ENCODE results near the gene PHC1.

The PHC1 gene

DNA sequence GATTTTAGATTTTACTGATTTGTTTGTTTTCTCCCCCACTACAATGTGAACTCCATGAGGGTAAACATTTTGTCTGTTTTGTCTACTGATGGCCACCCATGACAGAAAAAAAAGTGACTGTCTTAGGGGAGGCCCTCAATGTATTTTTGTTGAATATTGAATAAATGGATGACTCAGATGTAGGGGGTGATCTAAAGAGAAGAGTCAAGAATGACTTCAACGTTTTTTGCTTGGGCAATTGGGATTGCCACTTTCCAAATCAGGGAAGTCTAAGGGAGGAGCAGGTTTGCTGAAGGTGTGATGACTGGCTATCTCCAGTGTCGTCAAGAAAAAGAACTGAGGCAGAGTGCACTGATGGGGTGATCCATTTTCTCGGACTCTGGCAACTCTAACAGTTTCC lies 10.7 kb upstream of the PHC1 start:
- DNase-seq, result no peak
- no peak overlapping the region for H3K14ac ChIP-seq (ENCODE audit: low read length in 2 of 2)

DNA sequence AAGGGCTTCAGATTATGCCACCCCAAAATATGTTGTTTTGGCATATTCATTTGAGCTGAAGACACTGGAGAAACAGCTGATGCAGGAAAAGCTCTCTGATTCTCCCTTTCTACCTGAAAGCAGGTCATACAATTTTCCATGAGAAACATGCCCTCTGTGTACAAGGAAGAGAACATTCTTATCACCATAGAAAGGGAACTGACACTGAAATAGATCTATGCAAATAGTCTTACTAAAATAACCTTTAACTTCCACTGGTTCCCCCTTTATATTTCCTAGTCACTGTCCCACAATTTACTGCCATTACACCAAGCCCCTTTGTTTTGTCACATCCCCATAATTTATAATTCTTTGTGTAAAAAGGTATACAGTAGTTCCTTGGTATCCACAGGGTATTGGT lies 9.6 kb upstream of the PHC1 start:
- H3K23ac ChIP-seq (ENCODE audit: low read length in 2 of 2), result no peak overlapping the region
- no peaks in the 10 kb centered on the region for H3K79me1 ChIP-seq (replicated peaks; ENCODE audit: low read length, poor library complexity, severe bottlenecking)
- no peak overlapping the region for H3K14ac ChIP-seq (ENCODE audit: low read length in 2 of 2)
- H2BK15ac ChIP-seq (ENCODE audit: low read depth, poor library complexity, severe bottlenecking), result no peak overlapping the region
- no peak overlapping the region for H4K91ac ChIP-seq (ENCODE audit: low read length)
- no peak overlapping the region for H4K8ac ChIP-seq (ENCODE audit: low read length)
- no peak overlapping the region for H2AFZ ChIP-seq (ENCODE audit: low read depth, low read length)
- DNase-seq, result no peak
- H3K9ac ChIP-seq (ENCODE audit: low read length), result no peak overlapping the region
- no peaks in the 10 kb centered on the region for H3K36me3 ChIP-seq (ENCODE audit: control insufficient read depth in 1 of 2, insufficient read depth in 2 of 2, low read depth in 1 of 2, low read length in 2 of 2)
- no peak overlapping the region for H3K18ac ChIP-seq (ENCODE audit: low read depth in 1 of 2, low read length in 2 of 2)
- H2BK12ac ChIP-seq (ENCODE audit: low read length in 2 of 2), result no peak overlapping the region
- H3K4ac ChIP-seq (ENCODE audit: low read depth in 1 of 2, low read length in 2 of 2), result no peak overlapping the region
- H3K27me3 ChIP-seq (ENCODE audit: control insufficient read depth in 1 of 2, insufficient read depth in 1 of 2, low read length in 2 of 2), result no peaks in the 10 kb centered on the region
- no peak overlapping the region for H2BK5ac ChIP-seq (ENCODE audit: low read depth, low read length, poor library complexity, severe bottlenecking)
- H3K27ac ChIP-seq (ENCODE audit: low read length, poor library complexity, severe bottlenecking), result no peak overlapping the region
- no peak overlapping the region for H3K4me2 ChIP-seq (ENCODE audit: low read length, poor library complexity, severe bottlenecking)
- H2AK5ac ChIP-seq (ENCODE audit: low read length, severe bottlenecking), result no peak overlapping the region
- H3K4me3 ChIP-seq (ENCODE audit: insufficient read depth in 1 of 2, low read depth in 1 of 2, low read length in 2 of 2), result no peak overlapping the region
- H3K4me1 ChIP-seq (ENCODE audit: control insufficient read depth, insufficient read depth, low read depth, low read length), result peaks cover 1% of the 10 kb centered on the region
- H2BK120ac ChIP-seq (ENCODE audit: low read depth, low read length), result no peak overlapping the region
- no peaks in the 10 kb centered on the region for H3K9me3 ChIP-seq (ENCODE audit: control insufficient read depth, low read length)

More for the DNA sequence above, 10.7 kb upstream of the PHC1 start:
- no peak overlapping the region for H4K91ac ChIP-seq (ENCODE audit: low read length)
- H2BK12ac ChIP-seq (ENCODE audit: low read length in 2 of 2), result no peak overlapping the region
- no peaks in the 10 kb centered on the region for H3K9me3 ChIP-seq (ENCODE audit: control insufficient read depth, low read length)
- WGBS, result 89% methylated on average over 3 of the region's 3 CpGs
- no peak overlapping the region for H2BK15ac ChIP-seq (ENCODE audit: low read depth, poor library complexity, severe bottlenecking)
- H2AFZ ChIP-seq (ENCODE audit: low read depth, low read length), result no peak overlapping the region
- H3K9ac ChIP-seq (ENCODE audit: low read length), result no peak overlapping the region
- H3K4me3 ChIP-seq (ENCODE audit: insufficient read depth in 1 of 2, low read depth in 1 of 2, low read length in 2 of 2), result no peak overlapping the region
- H3K36me3 ChIP-seq (ENCODE audit: control insufficient read depth in 1 of 2, insufficient read depth in 2 of 2, low read depth in 1 of 2, low read length in 2 of 2), result no peaks in the 10 kb centered on the region
- H3K4me1 ChIP-seq (ENCODE audit: control insufficient read depth, insufficient read depth, low read depth, low read length), result peaks cover 1% of the 10 kb centered on the region
- H3K27ac ChIP-seq (ENCODE audit: low read length, poor library complexity, severe bottlenecking), result no peak overlapping the region
- H2BK5ac ChIP-seq (ENCODE audit: low read depth, low read length, poor library complexity, severe bottlenecking), result no peak overlapping the region
- no peaks in the 10 kb centered on the region for H3K79me1 ChIP-seq (replicated peaks; ENCODE audit: low read length, poor library complexity, severe bottlenecking)
- no peak overlapping the region for H3K23ac ChIP-seq (ENCODE audit: low read length in 2 of 2)
- H3K4me2 ChIP-seq (ENCODE audit: low read length, poor library complexity, severe bottlenecking), result no peak overlapping the region
- no peak overlapping the region for H3K4ac ChIP-seq (ENCODE audit: low read depth in 1 of 2, low read length in 2 of 2)
- no peaks in the 10 kb centered on the region for H3K27me3 ChIP-seq (ENCODE audit: control insufficient read depth in 1 of 2, insufficient read depth in 1 of 2, low read length in 2 of 2)
- H4K8ac ChIP-seq (ENCODE audit: low read length), result no peak overlapping the region
- no peak overlapping the region for H2BK120ac ChIP-seq (ENCODE audit: low read depth, low read length)
- no peak overlapping the region for H2AK5ac ChIP-seq (ENCODE audit: low read length, severe bottlenecking)
- no peak overlapping the region for H3K18ac ChIP-seq (ENCODE audit: low read depth in 1 of 2, low read length in 2 of 2)

DNA sequence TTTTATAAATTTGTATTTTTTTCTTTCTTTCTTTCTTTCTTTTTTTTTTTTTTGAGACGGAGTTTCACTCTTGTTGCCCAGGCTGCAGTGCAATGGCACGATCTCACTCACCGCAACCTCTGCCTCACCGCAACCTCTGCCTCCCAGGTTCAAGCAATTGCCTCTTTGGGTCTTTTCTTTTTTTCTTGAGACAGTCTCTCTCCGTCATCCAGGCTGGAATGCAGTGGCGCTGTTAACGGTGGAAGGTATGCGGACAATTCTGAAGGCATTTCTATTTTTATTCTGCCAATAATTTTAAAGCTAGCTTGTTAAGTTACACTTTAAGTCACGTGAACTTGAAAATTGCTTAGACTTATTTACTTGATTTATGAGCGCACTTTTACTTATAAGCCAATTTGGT lies 8.8 kb upstream of the PHC1 start:
- no peak overlapping the region for H4K8ac ChIP-seq (ENCODE audit: low read length)
- no peaks in the 10 kb centered on the region for H3K27me3 ChIP-seq (ENCODE audit: control insufficient read depth in 1 of 2, insufficient read depth in 1 of 2, low read length in 2 of 2)
- H3K4me2 ChIP-seq (ENCODE audit: low read length, poor library complexity, severe bottlenecking), result no peak overlapping the region
- H3K23ac ChIP-seq (ENCODE audit: low read length in 2 of 2), result no peak overlapping the region
- H2BK15ac ChIP-seq (ENCODE audit: low read depth, poor library complexity, severe bottlenecking), result no peak overlapping the region
- H2AK5ac ChIP-seq (ENCODE audit: low read length, severe bottlenecking), result no peak overlapping the region
- no peak overlapping the region for H3K18ac ChIP-seq (ENCODE audit: low read depth in 1 of 2, low read length in 2 of 2)
- no peak overlapping the region for H2BK120ac ChIP-seq (ENCODE audit: low read depth, low read length)
- H4K91ac ChIP-seq (ENCODE audit: low read length), result no peak overlapping the region
- H3K36me3 ChIP-seq (ENCODE audit: control insufficient read depth in 1 of 2, insufficient read depth in 2 of 2, low read depth in 1 of 2, low read length in 2 of 2), result no peaks in the 10 kb centered on the region
- no peak overlapping the region for H3K4me3 ChIP-seq (ENCODE audit: insufficient read depth in 1 of 2, low read depth in 1 of 2, low read length in 2 of 2)
- no peak overlapping the region for H2AFZ ChIP-seq (ENCODE audit: low read depth, low read length)
- H3K9me3 ChIP-seq (ENCODE audit: control insufficient read depth, low read length), result no peaks in the 10 kb centered on the region
- no peak overlapping the region for H3K14ac ChIP-seq (ENCODE audit: low read length in 2 of 2)
- H3K9ac ChIP-seq (ENCODE audit: low read length), result no peak overlapping the region
- H3K4ac ChIP-seq (ENCODE audit: low read depth in 1 of 2, low read length in 2 of 2), result no peak overlapping the region
- no peak for DNase-seq
- no peak overlapping the region for H2BK5ac ChIP-seq (ENCODE audit: low read depth, low read length, poor library complexity, severe bottlenecking)
- H2BK12ac ChIP-seq (ENCODE audit: low read length in 2 of 2), result no peak overlapping the region
- no peak overlapping the region for H3K27ac ChIP-seq (ENCODE audit: low read length, poor library complexity, severe bottlenecking)
- no peaks in the 10 kb centered on the region for H3K79me1 ChIP-seq (replicated peaks; ENCODE audit: low read length, poor library complexity, severe bottlenecking)
- peaks cover 1% of the 10 kb centered on the region for H3K4me1 ChIP-seq (ENCODE audit: control insufficient read depth, insufficient read depth, low read depth, low read length)
- 79% methylated on average over 6 of the region's 10 CpGs for WGBS

DNA sequence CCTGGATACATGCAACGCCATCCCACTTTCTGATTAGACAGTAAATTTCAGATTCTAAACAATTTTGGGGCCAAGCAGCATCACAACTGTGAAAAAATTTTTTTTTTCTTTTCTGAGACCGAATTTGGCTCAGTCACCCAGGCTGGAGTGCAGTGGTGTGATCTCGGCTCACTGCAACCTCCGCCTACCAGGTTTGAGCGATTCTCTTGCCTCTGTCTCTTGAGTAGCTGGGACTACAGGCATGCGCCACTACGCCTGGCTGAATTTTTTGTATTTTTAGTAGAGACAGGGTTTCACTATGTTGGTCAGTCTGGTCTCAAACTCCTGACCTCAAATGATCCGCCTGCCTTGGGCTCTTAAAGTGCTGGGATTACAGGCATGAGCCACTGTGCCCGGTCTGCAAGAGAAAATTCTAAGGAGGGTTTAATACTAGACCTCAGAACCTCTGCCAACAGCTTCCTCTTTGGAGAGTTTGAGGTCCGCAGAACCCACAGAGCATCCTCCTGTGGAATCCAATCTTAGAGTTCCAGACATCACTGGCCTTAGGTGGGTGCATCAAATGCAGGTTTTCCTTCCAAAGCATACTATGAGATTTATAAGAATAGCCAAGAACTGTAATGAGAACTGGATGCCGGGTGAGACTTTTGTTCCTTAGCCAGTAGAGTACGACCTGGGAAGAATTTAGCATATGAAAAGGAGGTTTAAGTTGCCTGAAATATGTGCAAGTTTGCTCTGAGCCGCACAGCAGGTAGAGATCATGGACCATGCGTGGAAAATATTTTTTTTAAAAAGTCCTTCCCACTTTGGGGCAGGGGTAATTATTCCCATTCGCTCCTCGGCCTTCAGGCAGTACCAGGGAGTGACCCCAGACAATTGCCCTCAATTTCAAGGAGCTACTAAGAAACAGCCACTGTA lies 7.8 kb upstream of the PHC1 start:
- Histone ChIP-seq H3K27me3 (ENCODE audit: control insufficient read depth in 1 of 2, insufficient read depth in 1 of 2, low read length in 2 of 2) (no peaks in the 10 kb centered on the region), H3K4me3 (ENCODE audit: insufficient read depth in 1 of 2, low read depth in 1 of 2, low read length in 2 of 2) (no peak overlapping the region), H3K9ac (ENCODE audit: low read length) (no peak overlapping the region), H4K91ac (ENCODE audit: low read length) (no peak overlapping the region), H4K8ac (ENCODE audit: low read length) (no peak overlapping the region), H2BK12ac (ENCODE audit: low read length in 2 of 2) (no peak overlapping the region), H2BK5ac (ENCODE audit: low read depth, low read length, poor library complexity, severe bottlenecking) (no peak overlapping the region), H3K4ac (ENCODE audit: low read depth in 1 of 2, low read length in 2 of 2) (no peak overlapping the region), H3K4me2 (ENCODE audit: low read length, poor library complexity, severe bottlenecking) (no peak overlapping the region), H3K18ac (ENCODE audit: low read depth in 1 of 2, low read length in 2 of 2) (no peak overlapping the region), H3K14ac (ENCODE audit: low read length in 2 of 2) (no peak overlapping the region), H3K23ac (ENCODE audit: low read length in 2 of 2) (no peak overlapping the region), H3K36me3 (ENCODE audit: control insufficient read depth in 1 of 2, insufficient read depth in 2 of 2, low read depth in 1 of 2, low read length in 2 of 2) (no peaks in the 10 kb centered on the region), H2AK5ac (ENCODE audit: low read length, severe bottlenecking) (no peak overlapping the region), H3K27ac (ENCODE audit: low read length, poor library complexity, severe bottlenecking) (no peak overlapping the region), H3K4me1 (ENCODE audit: control insufficient read depth, insufficient read depth, low read depth, low read length) (peaks cover 1% of the 10 kb centered on the region), H2AFZ (ENCODE audit: low read depth, low read length) (no peak overlapping the region), H2BK15ac (ENCODE audit: low read depth, poor library complexity, severe bottlenecking) (no peak overlapping the region), H2BK120ac (ENCODE audit: low read depth, low read length) (no peak overlapping the region), H3K79me1 (replicated peaks; ENCODE audit: low read length, poor library complexity, severe bottlenecking) (no peaks in the 10 kb centered on the region), H3K9me3 (ENCODE audit: control insufficient read depth, low read length) (no peaks in the 10 kb centered on the region)
- DNase-seq, result no peak
- WGBS, result 89% methylated on average over 15 of the region's 16 CpGs
